ENCODE measurements around the gene TLL2. TPM values are rescaled to one million over a fixed set of nuclear protein-coding genes. Genes with fewer than 3 reads are reported as not detected.

TLL2 gene
- total RNA-seq, 4 donors from 2014 or later = 0.20 to 0.31 TPM; not detected in 2

- H3K27me3 ChIP-seq = no peaks in the 10 kb centered on the region
- no peak for ATAC-seq
- H3K9me3 ChIP-seq = no peaks in the 10 kb centered on the region
- 100% methylated on average over 1 of the region's 1 CpG for WGBS, 2 donors (ENCODE audit: low coverage in 1 of 2)
- no peak for TF ChIP-seq POLR2A (IDR thresholded peaks at IDR 0.05)
- no peak for TF ChIP-seq POLR2AphosphoS5 (IDR thresholded peaks at IDR 0.05)
- TF ChIP-seq EP300 (IDR thresholded peaks at IDR 0.05) = no peak
- no peak for TF ChIP-seq CTCF (IDR thresholded peaks at IDR 0.05)
- H3K4me1 ChIP-seq = no peaks in the 10 kb centered on the region
- no peak overlapping the region for H3K27ac ChIP-seq
- no peak overlapping the region for H3K4me3 ChIP-seq
- peaks cover 3 to 50% of the 10 kb centered on the region in 2 donors for H3K36me3 ChIP-seq
These were observed 25.0 kb upstream of the TLL2 start for GRCh38 chr10:96538683-96539082.

GRCh38 chr10:96536129-96536528 is 22.4 kb upstream of the TLL2 start:
- Histone ChIP-seq H3K4me1 (no peaks in the 10 kb centered on the region), H3K4me3 (no peak overlapping the region), H3K27me3 (no peaks in the 10 kb centered on the region), H3K9me3 (no peaks in the 10 kb centered on the region), H3K27ac (no peak overlapping the region), H3K36me3 (peaks cover 3 to 47% of the 10 kb centered on the region in 2 donors)
- 75 to 89% methylated on average over 1 of the region's 1 CpG for WGBS, 2 donors (ENCODE audit: low coverage in 1 of 2)
- no peak for ATAC-seq
- TF ChIP-seq POLR2AphosphoS5 (IDR thresholded peaks at IDR 0.05) = no peak
- TF ChIP-seq EP300 (IDR thresholded peaks at IDR 0.05) = no peak
- no peak for TF ChIP-seq CTCF (IDR thresholded peaks at IDR 0.05)

GRCh38 chr10:96532523-96532922 is 18.8 kb upstream of the TLL2 start:
- Histone ChIP-seq H3K4me3 (no peak overlapping the region), H3K9me3 (no peaks in the 10 kb centered on the region), H3K36me3 (peaks cover 0 to 57% of the 10 kb centered on the region in 2 donors), H3K4me1 (no peaks in the 10 kb centered on the region), H3K27ac (no peak overlapping the region), H3K27me3 (no peaks in the 10 kb centered on the region)
- ATAC-seq = no peak
- WGBS, 2 donors (ENCODE audit: low coverage in 1 of 2) = 22 to 60% methylated on average over 1 of the region's 1 CpG
- TF ChIP-seq EP300 (IDR thresholded peaks at IDR 0.05) (no peak), CTCF (IDR thresholded peaks at IDR 0.05) (no peak), POLR2A (IDR thresholded peaks at IDR 0.05) (no peak), POLR2AphosphoS5 (IDR thresholded peaks at IDR 0.05) (no peak)

- TF ChIP-seq CTCF (IDR thresholded peaks at IDR 0.05) (no peak), POLR2A (IDR thresholded peaks at IDR 0.05) (no peak), POLR2AphosphoS5 (IDR thresholded peaks at IDR 0.05) (no peak), EP300 (IDR thresholded peaks at IDR 0.05) (no peak)
- Histone ChIP-seq H3K27ac (no peak overlapping the region), H3K9me3 (no peaks in the 10 kb centered on the region), H3K4me1 (no peaks in the 10 kb centered on the region), H3K27me3 (no peaks in the 10 kb centered on the region), H3K4me3 (no peak overlapping the region), H3K36me3 (peaks cover 11 to 82% of the 10 kb centered on the region in 2 donors)
- no peak for ATAC-seq
- WGBS, 2 donors (ENCODE audit: low coverage in 1 of 2) = 62 to 68% methylated on average over 6 of the region's 6 CpGs
These were observed 16.0 kb upstream of the TLL2 start for GRCh38 chr10:96529634-96530279.

- no peak for ATAC-seq
- no peaks in the 10 kb centered on the region for H3K27me3 ChIP-seq
- 50 to 72% methylated on average over 1 of the region's 1 CpG for WGBS, 2 donors (ENCODE audit: low coverage in 1 of 2)
- no peak overlapping the region for H3K4me3 ChIP-seq
- H3K27ac ChIP-seq = no peak overlapping the region
- peaks cover 11 to 76% of the 10 kb centered on the region in 2 donors for H3K36me3 ChIP-seq
- no peaks in the 10 kb centered on the region for H3K9me3 ChIP-seq
- no peak for TF ChIP-seq POLR2AphosphoS5 (IDR thresholded peaks at IDR 0.05)
- H3K4me1 ChIP-seq = no peaks in the 10 kb centered on the region
These were observed 11.0 kb upstream of the TLL2 start for GRCh38 chr10:96524741-96525140.

Data from gastroesophageal sphincter (tissue), 4 donors.